GM13976 (cell line): ENCODE measurements around the gene NCOA5.

Source experiments
- DNase-seq: peaks from one replicate; pipeline ENCODE4 v3.0.0; 2012; ENCODE audit warnings: low spot score
- CTCF ChIP-seq: IDR thresholded peaks from 2 replicates; pipeline ENCODE4 v1.5.1; 2012; ENCODE audit warnings: borderline replicate concordance, mild to moderate bottlenecking; ENCODE audit not compliant: insufficient read depth; ENCODE audit errors: extremely low read depth, missing control alignments, control extremely low read depth
- in situ Hi-C: fragments of 300-500 bp; cut with MboI; formaldehyde crosslinking; loops from one replicate; pipeline ENCODE4 v1.12.0; 2022; ENCODE audit warnings: low sequenced_read_pairs, mixed read lengths, inconsistent platforms; ENCODE audit not compliant: unreplicated experiment

NCOA5 gene

GRCh38 chr20:46114449-46114848 is 24.7 kb upstream of the NCOA5 start:
- in situ Hi-C loops = no loop called here
- TF ChIP-seq CTCF = no peak
- DNase-seq = no peak

GRCh38 chr20:46113113-46113470 is 23.3 kb upstream of the NCOA5 start:
- DNase-seq = no peak

DNA sequence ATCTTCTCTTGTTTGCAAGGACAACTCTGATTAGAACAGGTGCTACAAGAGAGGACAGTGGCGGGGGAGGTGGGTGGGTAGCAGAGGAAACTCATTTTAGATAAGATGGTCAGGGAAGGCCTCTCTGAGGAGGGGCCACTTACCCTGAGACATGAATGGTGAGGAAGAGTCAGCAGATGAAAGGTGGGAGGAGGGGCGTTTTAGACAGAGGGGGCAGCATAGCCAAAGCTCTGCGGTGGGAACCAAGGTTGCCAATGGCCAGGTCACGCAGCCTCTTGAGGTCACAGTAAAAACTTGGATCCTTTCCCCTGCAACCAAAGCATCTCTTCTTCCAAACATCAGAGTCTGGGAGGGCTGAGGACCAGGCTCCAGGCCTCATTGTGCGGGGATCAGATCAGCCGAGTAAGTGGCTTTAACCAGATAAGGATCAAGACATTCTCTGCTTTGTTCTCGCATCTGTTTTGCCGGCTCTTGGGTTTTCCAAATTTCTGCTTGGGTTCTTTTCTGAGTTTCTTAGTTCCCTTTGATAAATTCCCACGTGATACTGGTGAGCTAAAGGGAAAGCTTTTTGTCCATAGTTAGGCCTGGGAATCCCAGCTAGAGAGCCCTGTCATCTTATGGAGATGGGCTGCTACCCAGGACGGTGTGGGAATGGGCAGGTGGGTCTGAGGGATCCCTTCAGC is 22.8 kb upstream of the NCOA5 start:
- no peak for TF ChIP-seq CTCF
- no peak for DNase-seq
- in situ Hi-C loops = no loop called here

More at GRCh38 chr20:46113113-46113470, 23.3 kb upstream of the NCOA5 start:
- in situ Hi-C loops = no loop called here
- no peak for TF ChIP-seq CTCF

DNA sequence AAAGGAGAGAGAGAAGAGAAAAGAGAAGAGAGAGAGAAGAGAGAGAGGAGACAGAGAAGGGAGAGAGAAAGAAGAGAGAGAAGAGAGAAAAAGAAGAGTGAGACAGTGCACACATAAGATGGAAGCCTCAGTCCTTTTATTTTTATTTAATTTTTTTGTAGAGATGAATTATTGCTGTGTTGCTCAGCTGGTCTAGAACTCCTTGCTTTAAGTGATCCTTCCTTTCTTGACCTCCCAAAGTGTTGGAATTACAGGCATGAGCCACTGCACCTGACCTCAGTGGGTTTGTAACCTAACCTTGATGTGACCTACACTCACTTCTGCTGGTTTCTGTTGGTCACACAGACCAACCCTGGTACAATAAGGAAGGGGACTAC is 22.1 kb upstream of the NCOA5 start:
- in situ Hi-C loops = no loop called here
- no peak for TF ChIP-seq CTCF
- no peak for DNase-seq

DNA sequence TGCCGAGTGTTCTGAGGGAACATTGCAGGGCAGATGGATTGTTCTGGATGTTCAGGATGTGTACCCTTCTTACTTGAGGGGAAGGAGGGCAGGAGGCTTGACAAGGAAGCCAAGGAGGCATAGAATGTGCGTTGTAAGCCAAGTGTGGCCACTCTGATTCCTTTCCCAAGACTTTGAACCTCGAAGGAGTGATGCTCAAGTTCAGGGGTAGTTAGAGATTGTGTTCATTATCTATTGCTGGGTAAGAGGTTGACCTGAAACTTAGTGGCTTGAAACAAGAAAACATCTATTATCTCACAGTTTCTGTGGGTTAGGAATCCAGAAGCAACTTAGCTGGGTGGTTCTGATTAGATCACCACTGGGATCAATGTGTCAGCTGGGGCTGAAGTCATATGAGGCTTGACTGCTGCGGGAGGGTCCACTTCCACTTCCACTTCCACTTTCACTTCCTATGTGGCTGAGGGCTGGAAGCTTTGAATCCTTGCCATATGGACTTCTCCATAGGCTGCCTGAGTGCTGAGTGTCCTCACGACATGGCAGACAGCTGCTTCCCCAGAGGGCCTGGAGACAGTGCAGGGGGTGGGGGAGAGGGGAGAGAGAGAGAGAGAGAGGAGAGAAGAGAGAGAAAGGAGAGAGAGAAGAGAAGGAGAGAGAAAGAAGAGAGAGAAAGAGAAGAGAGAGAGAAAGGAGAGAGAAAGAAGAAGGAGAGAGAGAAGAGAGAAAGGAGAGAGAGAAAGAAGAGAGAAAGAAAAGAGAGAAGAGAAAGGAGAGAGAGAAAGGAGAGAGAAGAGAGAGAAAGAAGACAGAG is 21.5 kb upstream of the NCOA5 start:
- DNase-seq = peak; percentile 50
- in situ Hi-C loops = no loop called here

GRCh38 chr20:46108976-46109375 is 19.2 kb upstream of the NCOA5 start:
- DNase-seq = no peak
- no peak for TF ChIP-seq CTCF
- in situ Hi-C loops = no loop called here

More for the DNA sequence above, 21.5 kb upstream of the NCOA5 start:
- no peak for TF ChIP-seq CTCF

GRCh38 chr20:46108435-46108841 is 18.7 kb upstream of the NCOA5 start:
- in situ Hi-C loops = no loop called here
- peak; percentile 10 for TF ChIP-seq CTCF
- DNase-seq = peak; percentile 75
